ENCODE data around the gene ANKRD28. TPM values are rescaled to one million over a fixed set of nuclear protein-coding genes. Genes with fewer than 3 reads are reported as not detected.

ANKRD28 gene
- total RNA-seq, 1 donor from 2014 or later = 21.6 TPM

DNA sequence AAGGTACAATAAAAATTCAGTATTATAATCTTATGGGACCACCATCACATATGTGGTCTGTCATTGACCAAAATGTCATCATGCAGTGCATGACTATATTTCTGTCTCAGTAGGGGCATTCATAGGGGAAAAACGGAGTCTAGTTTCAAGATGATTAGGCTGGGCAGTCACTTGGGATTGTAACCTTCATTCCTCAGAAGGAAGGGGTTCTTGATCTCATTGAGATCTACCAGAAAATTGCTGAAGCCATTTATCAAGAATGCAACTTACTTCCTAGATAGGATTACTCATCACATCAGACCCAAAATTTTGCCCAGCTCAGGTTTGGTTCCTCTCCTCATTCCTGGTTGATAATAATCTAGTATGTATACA, 158.9 kb downstream of the ANKRD28 start:
- Histone ChIP-seq H3K36me3 (no peaks in the 10 kb centered on the region), H3K27ac (replicated peaks) (no peak overlapping the region), H3K9me3 (replicated peaks) (no peaks in the 10 kb centered on the region), H3K27me3 (ENCODE audit: low read depth) (no peaks in the 10 kb centered on the region), H3K4me3 (no peak overlapping the region), H3K4me1 (peaks cover 35% of the 10 kb centered on the region)
- DNase-seq = no peak
- TF ChIP-seq, protein P1, sequence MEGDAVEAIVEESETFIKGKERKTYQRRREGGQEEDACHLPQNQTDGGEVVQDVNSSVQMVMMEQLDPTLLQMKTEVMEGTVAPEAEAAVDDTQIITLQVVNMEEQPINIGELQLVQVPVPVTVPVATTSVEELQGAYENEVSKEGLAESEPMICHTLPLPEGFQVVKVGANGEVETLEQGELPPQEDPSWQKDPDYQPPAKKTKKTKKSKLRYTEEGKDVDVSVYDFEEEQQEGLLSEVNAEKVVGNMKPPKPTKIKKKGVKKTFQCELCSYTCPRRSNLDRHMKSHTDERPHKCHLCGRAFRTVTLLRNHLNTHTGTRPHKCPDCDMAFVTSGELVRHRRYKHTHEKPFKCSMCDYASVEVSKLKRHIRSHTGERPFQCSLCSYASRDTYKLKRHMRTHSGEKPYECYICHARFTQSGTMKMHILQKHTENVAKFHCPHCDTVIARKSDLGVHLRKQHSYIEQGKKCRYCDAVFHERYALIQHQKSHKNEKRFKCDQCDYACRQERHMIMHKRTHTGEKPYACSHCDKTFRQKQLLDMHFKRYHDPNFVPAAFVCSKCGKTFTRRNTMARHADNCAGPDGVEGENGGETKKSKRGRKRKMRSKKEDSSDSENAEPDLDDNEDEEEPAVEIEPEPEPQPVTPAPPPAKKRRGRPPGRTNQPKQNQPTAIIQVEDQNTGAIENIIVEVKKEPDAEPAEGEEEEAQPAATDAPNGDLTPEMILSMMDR (IDR thresholded peaks at IDR 0.05; ENCODE audit: borderline replicate concordance) = no peak
- intact Hi-C loops (cut with micrococcal nuclease) = no loop called here

DNA sequence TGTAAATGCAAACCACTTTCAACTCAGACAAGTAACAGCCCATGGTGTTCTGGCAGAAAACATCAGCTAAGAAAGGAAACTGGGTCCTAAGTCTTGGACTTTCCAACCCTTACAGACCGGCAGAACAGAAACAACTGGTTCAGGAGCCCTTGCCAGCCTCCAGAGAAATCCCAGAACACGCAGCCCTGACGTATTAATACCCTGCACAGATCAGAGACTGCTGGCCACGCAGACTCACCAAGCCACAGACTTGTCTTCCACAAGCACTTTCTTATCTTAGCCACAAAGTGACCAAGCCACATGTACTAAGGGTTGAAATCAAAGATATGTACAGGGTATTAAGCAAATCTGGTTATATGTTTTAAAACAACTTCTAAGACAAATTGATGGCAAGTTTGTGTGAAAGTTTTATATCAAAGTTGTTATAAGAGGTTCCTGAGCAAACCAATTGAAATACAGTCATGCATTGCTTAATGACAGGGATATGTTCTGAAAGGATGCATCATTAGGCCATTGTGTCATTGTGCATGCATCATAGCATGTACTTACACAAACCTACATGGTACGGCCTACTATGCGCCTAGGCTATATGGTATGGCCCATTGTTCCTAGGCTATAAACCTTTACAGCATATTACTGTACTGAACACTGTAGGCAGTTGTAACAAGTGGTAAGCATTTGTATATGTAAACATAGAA, 159.4 kb downstream of the ANKRD28 start:
- Histone ChIP-seq H3K4me1 (peaks cover 38% of the 10 kb centered on the region), H3K27ac (replicated peaks) (no peak overlapping the region), H3K36me3 (no peaks in the 10 kb centered on the region), H3K27me3 (ENCODE audit: low read depth) (no peaks in the 10 kb centered on the region), H3K9me3 (replicated peaks) (no peaks in the 10 kb centered on the region), H3K4me3 (no peak overlapping the region)
- intact Hi-C loops (cut with micrococcal nuclease) = no loop called here
- TF ChIP-seq, protein P1 (IDR thresholded peaks at IDR 0.05; ENCODE audit: borderline replicate concordance) = no peak
- DNase-seq = no peak

DNA sequence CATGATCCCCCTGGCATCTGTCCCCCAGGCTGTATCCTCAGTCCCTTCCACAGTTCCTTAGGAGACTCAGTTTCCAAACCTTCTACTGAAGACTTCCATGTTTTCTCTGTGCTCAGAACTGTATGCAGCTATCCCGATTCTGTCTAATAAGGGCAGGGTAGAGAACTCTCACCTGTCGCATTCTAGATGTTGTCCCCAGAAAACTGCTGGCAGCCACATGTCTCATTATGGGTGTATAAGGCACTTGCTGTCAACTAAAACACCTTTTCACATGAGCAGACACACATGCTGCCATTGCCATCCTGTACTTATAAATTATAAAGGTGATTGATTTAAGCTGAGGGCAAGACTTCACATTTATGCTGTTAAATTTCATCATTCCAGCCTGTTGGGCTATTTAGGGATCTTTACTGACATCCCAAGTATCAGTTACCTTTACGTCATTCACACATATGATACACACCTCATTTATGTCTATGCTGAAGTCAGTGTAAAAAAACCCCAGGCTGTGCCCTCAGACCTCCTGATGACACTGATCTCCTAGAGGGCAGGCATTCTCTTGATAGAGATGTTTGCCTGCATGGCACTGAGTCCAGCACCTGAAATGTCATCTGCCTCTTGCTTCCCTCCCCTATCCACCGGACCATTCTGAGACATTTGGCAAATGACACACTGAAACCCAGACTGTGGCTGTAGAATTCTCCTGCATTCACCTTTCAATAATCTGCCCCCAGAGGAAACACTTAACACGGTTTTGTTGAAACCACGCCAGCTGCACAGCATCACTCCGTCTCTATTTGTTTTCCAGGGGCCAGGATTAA, 160.4 kb downstream of the ANKRD28 start:
- no peak overlapping the region for H3K4me3 ChIP-seq
- H3K27ac ChIP-seq (replicated peaks) = peak overlapping the region; percentile 73
- peaks cover 38% of the 10 kb centered on the region for H3K4me1 ChIP-seq
- intact Hi-C loops (cut with micrococcal nuclease) = no loop called here
- no peaks in the 10 kb centered on the region for H3K9me3 ChIP-seq (replicated peaks)
- no peaks in the 10 kb centered on the region for H3K36me3 ChIP-seq
- no peaks in the 10 kb centered on the region for H3K27me3 ChIP-seq (ENCODE audit: low read depth)
- TF ChIP-seq, protein P1 (IDR thresholded peaks at IDR 0.05; ENCODE audit: borderline replicate concordance) = no peak
- no peak for DNase-seq

DNA sequence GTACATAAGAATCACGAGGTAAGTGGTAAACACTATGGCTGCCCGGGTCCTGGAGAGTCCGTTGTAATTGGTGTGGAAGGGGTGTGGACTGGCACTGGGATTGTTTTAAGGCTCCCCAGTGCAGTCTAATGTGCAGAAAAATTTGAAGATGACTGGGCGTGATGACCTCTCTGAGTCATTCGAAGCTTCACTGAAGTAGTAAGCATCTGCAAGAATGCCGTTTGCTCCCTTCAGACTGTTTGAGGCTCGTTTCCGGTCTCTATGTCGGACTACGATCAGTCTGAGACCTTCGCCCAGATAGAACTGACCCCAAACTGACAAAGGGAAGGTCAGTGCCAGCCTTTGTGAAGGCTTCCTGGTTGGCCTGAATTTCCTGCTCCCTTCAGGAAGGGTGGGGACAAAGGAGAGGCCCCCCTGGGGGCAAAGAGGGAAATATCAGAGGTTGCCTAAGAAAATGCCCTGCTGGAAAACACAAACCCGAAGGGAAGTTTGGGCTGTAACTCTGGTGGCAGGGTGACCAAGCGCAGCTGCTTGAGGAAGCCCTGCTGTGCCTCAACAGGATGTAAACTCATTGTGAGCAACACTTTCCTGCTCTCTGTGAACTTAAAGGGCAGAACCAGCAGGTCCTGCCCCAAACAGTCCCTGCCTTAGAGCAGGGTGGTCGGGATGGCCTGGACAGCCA, 161.6 kb downstream of the ANKRD28 start:
- Histone ChIP-seq H3K4me1 (peaks cover 44% of the 10 kb centered on the region), H3K9me3 (replicated peaks) (no peaks in the 10 kb centered on the region), H3K36me3 (no peaks in the 10 kb centered on the region), H3K27ac (replicated peaks) (peak overlapping the region; percentile 73), H3K27me3 (ENCODE audit: low read depth) (no peaks in the 10 kb centered on the region), H3K4me3 (peak overlapping the region; percentile 7)
- intact Hi-C loops (cut with micrococcal nuclease) = no loop called here
- TF ChIP-seq, protein P1 (IDR thresholded peaks at IDR 0.05; ENCODE audit: borderline replicate concordance) = no peak
- no peak for DNase-seq

DNA sequence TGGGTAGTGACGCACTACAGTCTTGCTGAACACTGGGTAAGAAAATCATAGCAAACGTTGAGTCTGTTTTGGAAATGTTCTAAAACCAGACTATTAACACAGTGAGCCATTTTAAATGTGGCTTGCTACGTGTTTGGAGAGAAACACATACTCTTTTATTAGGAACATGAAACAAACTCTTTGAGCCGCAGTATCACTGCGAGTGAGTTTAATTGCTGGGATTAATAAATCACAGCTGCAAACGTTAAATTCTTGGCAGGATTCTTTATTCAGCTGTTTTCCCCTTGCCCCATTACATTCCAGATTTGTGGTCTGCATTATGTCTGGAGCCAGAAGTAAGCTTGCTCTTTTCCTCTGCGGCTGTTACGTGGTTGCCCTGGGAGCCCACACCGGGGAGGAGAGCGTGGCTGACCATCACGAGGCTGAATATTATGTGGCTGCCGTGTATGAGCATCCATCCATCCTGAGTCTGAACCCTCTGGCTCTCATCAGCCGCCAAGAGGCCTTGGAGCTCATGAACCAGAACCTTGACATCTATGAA, 162.6 kb downstream of the ANKRD28 start:
- H3K4me1 ChIP-seq = peaks cover 54% of the 10 kb centered on the region
- H3K27me3 ChIP-seq (ENCODE audit: low read depth) = no peaks in the 10 kb centered on the region
- TF ChIP-seq, protein P1 (IDR thresholded peaks at IDR 0.05; ENCODE audit: borderline replicate concordance) = no peak
- intact Hi-C loops (cut with micrococcal nuclease) = no loop called here
- no peak for DNase-seq
- H3K27ac ChIP-seq (replicated peaks) = peak overlapping the region; percentile 73
- no peaks in the 10 kb centered on the region for H3K36me3 ChIP-seq
- no peaks in the 10 kb centered on the region for H3K9me3 ChIP-seq (replicated peaks)
- no peak overlapping the region for H3K4me3 ChIP-seq

Measured in left ventricle myocardium inferior (tissue), 1 donor.